ENCODE results near the gene CCDC8. TPM values are rescaled to one million over a fixed set of nuclear protein-coding genes. Genes with fewer than 3 reads are reported as not detected.

The CCDC8 gene
- polyA plus RNA-seq, 2 of the 4 experiments (the other 2 are of a cell fraction): 0.04 to 0.08 TPM

- CTCF ChIA-PET: interaction anchor here (0.6 to 3.5 kb wide), 7 partner anchors 9 to 82 kb away, joined by 3 to 18 read pairs (median 3); no protein-coding TSS in a partner anchor
- DNase-seq (ENCODE audit: low read depth in 1 of 2, low spot score in 1 of 2) (no peak), FAIRE-seq (no peak), ATAC-seq (no peak)
- WGBS (ENCODE audit: missing lambda C conversion rate): 65% methylated on average over 1 of the region's 1 CpG
- no peak overlapping the region for H3K4me3 ChIP-seq
- H3K4me1 ChIP-seq: peaks cover 2% of the 10 kb centered on the region; the same call in 1 of the 3 replicates
- no peak overlapping the region for H3K4me2 ChIP-seq
- TF ChIP-seq USF2 (IDR thresholded peaks at IDR 0.05) (no peak), BHLHE40 (IDR thresholded peaks at IDR 0.05; ENCODE audit: low read depth, low read length) (no peak), POLR2AphosphoS2 (conservative IDR thresholded peaks at IDR 0.05; ENCODE audit: low read length) (no peak), MAZ (IDR thresholded peaks at IDR 0.05; ENCODE audit: borderline replicate concordance, low read depth, low read length) (no peak), ZFP36 (IDR thresholded peaks at IDR 0.05; ENCODE audit: borderline replicate concordance, partially characterized antibody) (no peak), JUN (IDR thresholded peaks at IDR 0.05) (no peak), JUNB (IDR thresholded peaks at IDR 0.05) (no peak), HES2 (IDR thresholded peaks at IDR 0.05) (no peak), ELK1 (IDR thresholded peaks at IDR 0.05; ENCODE audit: low read depth, low read length) (no peak), ZC3H11A (IDR thresholded peaks at IDR 0.05) (no peak), CBX8 (IDR thresholded peaks at IDR 0.05) (no peak), HOXB13 (CRISPR knock-in tag; IDR thresholded peaks at IDR 0.05; ENCODE audit: low read depth) (no peak), HDAC2 (IDR thresholded peaks at IDR 0.05) (no peak), RARB (CRISPR knock-in tag; IDR thresholded peaks at IDR 0.05) (no peak), FOSL2 (IDR thresholded peaks at IDR 0.05) (no peak), FOSL2 (CRISPR knock-in tag; IDR thresholded peaks at IDR 0.05) (no peak)
- POLR2A ChIA-PET: no interaction called here
- no peak overlapping the region for H3K27ac ChIP-seq
- H3K9me3 ChIP-seq: no peaks in the 10 kb centered on the region
Observed at GRCh38 chr19:46460981-46461380, 47.6 kb upstream of the CCDC8 start.

- Histone ChIP-seq H3K4me2 (no peak overlapping the region), H3K4me3 (no peak overlapping the region), H3K4me1 (no peaks in the 10 kb centered on the region), H3K27ac (no peak overlapping the region), H3K9me3 (no peaks in the 10 kb centered on the region)
- no peak for DNase-seq (ENCODE audit: low read depth in 1 of 2, low spot score in 1 of 2)
- 58% methylated on average over 2 of the region's 2 CpGs for WGBS (ENCODE audit: missing lambda C conversion rate)
- ChIA-PET CTCF (interaction anchor here (0.9 to 3.5 kb wide), 8 partner anchors 26 to 113 kb away, joined by 3 to 18 read pairs (median 4); partner anchors contain the start of gene PPP5C), POLR2A (no interaction called here)
- FAIRE-seq: no peak
- no peak for ATAC-seq
- no peak for TF ChIP-seq CTCF (IDR thresholded peaks at IDR 0.05)
- no peak for TF ChIP-seq JUNB (IDR thresholded peaks at IDR 0.05)
- no peak for TF ChIP-seq GATA3 (IDR thresholded peaks at IDR 0.05; ENCODE audit: borderline replicate concordance)
- no peak for TF ChIP-seq E2F6 (IDR thresholded peaks at IDR 0.05; ENCODE audit: borderline replicate concordance, low read depth)
- no peak for TF ChIP-seq ZC3H11A (IDR thresholded peaks at IDR 0.05)
- no peak for TF ChIP-seq HOXB13 (CRISPR knock-in tag; IDR thresholded peaks at IDR 0.05; ENCODE audit: low read depth)
- TF ChIP-seq MYC (IDR thresholded peaks at IDR 0.05; ENCODE audit: borderline replicate concordance, low read length): no peak
- no peak for TF ChIP-seq CHD4 (IDR thresholded peaks at IDR 0.05; ENCODE audit: borderline replicate concordance)
- no peak for TF ChIP-seq TP53 (CRISPR knock-in tag; IDR thresholded peaks at IDR 0.05)
- no peak for TF ChIP-seq REST (IDR thresholded peaks at IDR 0.05)
- no peak for TF ChIP-seq EHMT2 (IDR thresholded peaks at IDR 0.05; ENCODE audit: low read depth)
- TF ChIP-seq FOXS1 (CRISPR knock-in tag; IDR thresholded peaks at IDR 0.05): no peak
- TF ChIP-seq NR3C1 (IDR thresholded peaks at IDR 0.05): no peak
- no peak for TF ChIP-seq MAZ (IDR thresholded peaks at IDR 0.05; ENCODE audit: borderline replicate concordance, low read depth, low read length)
- no peak for TF ChIP-seq SMC3 (IDR thresholded peaks at IDR 0.05)
- no peak for TF ChIP-seq HDAC2 (IDR thresholded peaks at IDR 0.05)
Observed at GRCh38 chr19:46460055-46460454, 46.7 kb upstream of the CCDC8 start.

Data from A549 (cell line).